CD14-positive monocyte (primary cell): ENCODE results near the gene ZC2HC1C. TPM values are rescaled to one million over a fixed set of nuclear protein-coding genes. Genes with fewer than 3 reads are reported as not detected.

Source experiments
- DNase-seq, 3 donors: peaks; one replicate each; pipeline ENCODE4 v3.0.0-alpha.2; 2011 to 2022
- H2AFZ ChIP-seq: 2 replicates; pipeline ENCODE4 v1.6.0; 2012; ENCODE audit warnings: mild to moderate bottlenecking, low read depth, low read length, inconsistent platforms; ENCODE audit not compliant: insufficient read depth, poor library complexity, severe bottlenecking
- H3K27ac ChIP-seq, 2 donors: 1 replicate in 1 of 2; 2 replicates in 1 of 2; pipeline ENCODE4 v1.5.1; 2012 to 2013; ENCODE audit warnings: low read length in 2 of 2, control low read depth in 1 of 2, inconsistent platforms in 1 of 2, low read depth in 1 of 2, mild to moderate bottlenecking in 1 of 2
- H3K27me3 ChIP-seq, 2 donors: one replicate each; pipeline versions ENCODE4 v1.6.0 to v1.6.1; 2011 to 2013; ENCODE audit warnings: low read length in 2 of 2; ENCODE audit not compliant: control insufficient read depth in 2 of 2, insufficient read depth in 2 of 2
- H3K36me3 ChIP-seq, 2 donors: replicated peaks in 1 of 2; 1 replicate in 1 of 2; 2 replicates in 1 of 2; pipeline versions ENCODE4 v1.5.1 to v1.6.1; 2012 to 2013; ENCODE audit warnings: low read length in 2 of 2, control low read depth in 1 of 2, inconsistent platforms in 1 of 2, mild to moderate bottlenecking in 1 of 2; ENCODE audit not compliant: insufficient read depth in 2 of 2, control insufficient read depth in 1 of 2
- H3K4me1 ChIP-seq, 2 donors: 1 replicate in 1 of 2; 2 replicates in 1 of 2; pipeline versions ENCODE4 v1.5.1 to v1.6.1; 2012 to 2013; ENCODE audit warnings: low read length in 2 of 2, control low read depth in 1 of 2, inconsistent platforms in 1 of 2, mild to moderate bottlenecking in 1 of 2, moderate library complexity in 1 of 2; ENCODE audit not compliant: insufficient read depth in 2 of 2, control insufficient read depth in 1 of 2
- H3K4me2 ChIP-seq: replicated peaks from 2 replicates; pipeline ENCODE3; 2012; ENCODE audit warnings: low read length, moderate library complexity, mild to moderate bottlenecking; ENCODE audit not compliant: poor library complexity, severe bottlenecking; ENCODE audit errors: extremely low read depth
- H3K4me3 ChIP-seq, 3 experiments: fragments of 200-600 bp in 1 of 3; sonication (generic) in 1 of 3; replicated peaks in 1 of 3; 1 replicate in 2 of 3; 2 replicates in 1 of 3; pipeline ENCODE4 v1.5.1; 2011 to 2013; ENCODE audit warnings: low read length in 3 of 3, mild to moderate bottlenecking in 3 of 3, control low read depth in 2 of 3, low read depth in 2 of 3, inconsistent platforms in 1 of 3, moderate library complexity in 1 of 3
- H3K79me2 ChIP-seq: 2 replicates; pipeline ENCODE4 v1.6.0; 2012; ENCODE audit warnings: mild to moderate bottlenecking, control low read depth, inconsistent platforms, low read length, moderate library complexity; ENCODE audit not compliant: insufficient read depth
- H3K9ac ChIP-seq: 2 replicates; pipeline ENCODE4 v1.6.0; 2017; ENCODE audit warnings: low read length, mild to moderate bottlenecking; ENCODE audit not compliant: insufficient read depth, poor library complexity, severe bottlenecking
- H3K9me3 ChIP-seq, 2 donors: replicated peaks in 1 of 2; 1 replicate in 1 of 2; 2 replicates in 1 of 2; pipeline versions ENCODE4 v1.5.1 to v1.6.1; 2012 to 2013; ENCODE audit warnings: low read length in 2 of 2, control low read depth in 1 of 2; ENCODE audit not compliant: control insufficient read depth in 1 of 2, insufficient read depth in 1 of 2
- H4K20me1 ChIP-seq: 2 replicates; pipeline ENCODE4 v1.6.0; 2012; ENCODE audit warnings: mild to moderate bottlenecking, low read length, control low read depth, moderate library complexity; ENCODE audit not compliant: insufficient read depth
- H3K27ac Mint-ChIP-seq, 7 donors: one replicate each; pipeline ENCODE4 v1.8.0; 2020; ENCODE audit warnings: mild to moderate bottlenecking in 7 of 7, mixed read lengths in 7 of 7, moderate library complexity in 6 of 7, inconsistent platforms in 2 of 7
- H3K27me3 Mint-ChIP-seq, 3 donors: one replicate each; pipeline ENCODE4 v1.8.0; 2021 to 2022; ENCODE audit warnings: low read depth in 3 of 3, mild to moderate bottlenecking in 3 of 3, mixed read lengths in 3 of 3, moderate library complexity in 3 of 3, inconsistent platforms in 1 of 3
- H3K36me3 Mint-ChIP-seq, 2 donors: one replicate each; pipeline ENCODE4 v1.8.0; 2020; ENCODE audit warnings: mixed read lengths in 2 of 2, inconsistent platforms in 1 of 2, mild to moderate bottlenecking in 1 of 2
- H3K4me1 Mint-ChIP-seq: one replicate; pipeline ENCODE4 v1.8.0; 2020; ENCODE audit warnings: mild to moderate bottlenecking, mixed read lengths
- H3K4me3 Mint-ChIP-seq, 2 donors: one replicate each; pipeline ENCODE4 v1.8.0; 2020; ENCODE audit warnings: mild to moderate bottlenecking in 2 of 2, mixed read lengths in 2 of 2, moderate library complexity in 1 of 2
- H3K9me3 Mint-ChIP-seq, 7 donors: one replicate each; pipeline ENCODE4 v1.8.0; 2020 to 2022; ENCODE audit warnings: mixed read lengths in 7 of 7, mild to moderate bottlenecking in 6 of 7, moderate library complexity in 6 of 7, inconsistent platforms in 2 of 7
- WGBS: methylation state at CpG from one replicate; pipeline ENCODE4 v1.1.5; 2013; ENCODE audit warnings: missing lambda C conversion rate; ENCODE audit not compliant: insufficient coverage; 5-methylcytosine and 5-hydroxymethylcytosine counted together
- intact Hi-C, 2 donors: fragments of 100-400 bp; cut with micrococcal nuclease; formaldehyde crosslinking; loops; one replicate each; pipeline versions ENCODE4 v1.15.0 to v1.15.1; 2023
- polyA plus RNA-seq, 3 donors: library from polyadenylated mRNA; depleted of rRNA in 1 of 3; unstranded in 2 of 3; stranded (reverse) in 1 of 3; fragments of 300-500 nt in 2 of 3; fragments of >200 nt in 1 of 3; fragmentation: Illumina TruSeq in 2 of 3; gene quantifications; 1 replicate in 2 of 3; 2 replicates in 1 of 3; pipeline ENCODE4 v1.2.3, GENCODE V29; 2012 to 2021
- TF ChIP-seq, protein P1 (sequence below): fragments of 200-600 bp; IDR thresholded peaks from one replicate; pipeline ENCODE4 v1.8.0; 2022; ENCODE audit warnings: antibody characterized with exemption, mild to moderate bottlenecking

The ZC2HC1C gene
- polyA plus RNA-seq, 3 donors = 0.08 TPM; not detected in 2

DNA sequence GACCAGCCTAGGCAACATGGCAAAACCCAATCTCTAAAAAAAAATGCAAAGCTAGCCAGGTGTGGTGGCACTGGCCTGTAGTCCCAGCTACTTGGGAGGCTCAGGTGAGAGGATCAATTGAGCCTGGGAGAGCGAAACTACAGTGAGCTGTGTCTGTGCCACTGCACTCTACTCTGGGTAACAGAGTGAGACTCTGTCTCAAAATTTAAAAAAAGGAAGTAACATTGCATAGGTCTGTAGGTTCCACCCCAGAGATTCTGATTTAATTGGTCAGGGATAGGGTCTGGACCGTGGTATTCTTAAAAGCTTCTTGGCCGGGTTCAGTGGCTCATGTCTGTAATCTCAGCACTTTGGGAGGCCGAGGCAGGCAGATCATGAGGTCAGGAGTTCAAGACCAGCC, 26.2 kb downstream of the ZC2HC1C start:
- 84% methylated on average over 2 of the region's 4 CpGs for WGBS
- Histone ChIP-seq H3K4me3 (no peak overlapping the region), H4K20me1 (no peaks in the 10 kb centered on the region), H3K27me3 (no peaks in the 10 kb centered on the region), H3K36me3 (peaks cover 88 to 98% of the 10 kb centered on the region in 2 donors), H3K9ac (no peak overlapping the region), H3K9me3 (no peaks in the 10 kb centered on the region), H3K4me2 (no peak overlapping the region), H2AFZ (no peak overlapping the region), H3K27ac (no peak overlapping the region), H3K4me1 (no peaks in the 10 kb centered on the region), H3K79me2 (no peaks in the 10 kb centered on the region)
- Mint-ChIP-seq H3K27me3 (no peaks in the 10 kb centered on the region), H3K36me3 (peaks cover 82 to 98% of the 10 kb centered on the region in 2 donors), H3K9me3 (no peaks in the 10 kb centered on the region), H3K4me1 (no peaks in the 10 kb centered on the region), H3K27ac (peak overlapping the region in 3 of 7 donors; percentile 3 to 51 (median 3)), H3K4me3 (no peak overlapping the region)
- TF ChIP-seq, protein P1, sequence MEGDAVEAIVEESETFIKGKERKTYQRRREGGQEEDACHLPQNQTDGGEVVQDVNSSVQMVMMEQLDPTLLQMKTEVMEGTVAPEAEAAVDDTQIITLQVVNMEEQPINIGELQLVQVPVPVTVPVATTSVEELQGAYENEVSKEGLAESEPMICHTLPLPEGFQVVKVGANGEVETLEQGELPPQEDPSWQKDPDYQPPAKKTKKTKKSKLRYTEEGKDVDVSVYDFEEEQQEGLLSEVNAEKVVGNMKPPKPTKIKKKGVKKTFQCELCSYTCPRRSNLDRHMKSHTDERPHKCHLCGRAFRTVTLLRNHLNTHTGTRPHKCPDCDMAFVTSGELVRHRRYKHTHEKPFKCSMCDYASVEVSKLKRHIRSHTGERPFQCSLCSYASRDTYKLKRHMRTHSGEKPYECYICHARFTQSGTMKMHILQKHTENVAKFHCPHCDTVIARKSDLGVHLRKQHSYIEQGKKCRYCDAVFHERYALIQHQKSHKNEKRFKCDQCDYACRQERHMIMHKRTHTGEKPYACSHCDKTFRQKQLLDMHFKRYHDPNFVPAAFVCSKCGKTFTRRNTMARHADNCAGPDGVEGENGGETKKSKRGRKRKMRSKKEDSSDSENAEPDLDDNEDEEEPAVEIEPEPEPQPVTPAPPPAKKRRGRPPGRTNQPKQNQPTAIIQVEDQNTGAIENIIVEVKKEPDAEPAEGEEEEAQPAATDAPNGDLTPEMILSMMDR = no peak
- intact Hi-C loops = no loop called here
- DNase-seq = no peak

DNA sequence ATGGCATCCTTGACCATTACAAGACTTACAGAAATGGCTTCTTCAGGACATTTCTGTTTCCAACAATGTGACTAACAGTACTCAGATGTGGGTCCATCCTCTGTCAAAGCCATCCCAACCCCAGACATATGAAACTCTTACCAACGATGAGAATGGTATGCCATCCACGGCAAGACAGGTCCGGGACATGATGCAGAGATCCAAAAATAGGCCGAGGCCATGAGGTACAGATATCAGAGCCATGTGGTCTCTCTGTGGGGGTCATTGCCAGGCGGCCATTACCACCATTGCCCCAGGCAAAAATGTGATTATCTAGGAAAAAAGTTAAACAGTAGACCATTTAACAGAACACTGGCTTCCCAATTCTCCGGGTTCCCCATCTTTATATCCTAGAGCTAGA, 27.5 kb downstream of the ZC2HC1C start:
- no peaks in the 10 kb centered on the region for H3K9me3 Mint-ChIP-seq
- peaks cover 84 to 97% of the 10 kb centered on the region in 2 donors for H3K36me3 Mint-ChIP-seq
- no peak overlapping the region for H3K4me3 Mint-ChIP-seq
- no peaks in the 10 kb centered on the region for H3K4me1 Mint-ChIP-seq
- H3K4me2 ChIP-seq = no peak overlapping the region
- no peaks in the 10 kb centered on the region for H3K27me3 ChIP-seq
- no peaks in the 10 kb centered on the region for H3K27me3 Mint-ChIP-seq
- no peak for DNase-seq
- peaks cover 91 to 98% of the 10 kb centered on the region in 2 donors for H3K36me3 ChIP-seq
- 98% methylated on average over 5 of the region's 6 CpGs for WGBS
- no peak overlapping the region for H3K9ac ChIP-seq
- intact Hi-C loops = no loop called here
- no peaks in the 10 kb centered on the region for H3K4me1 ChIP-seq
- TF ChIP-seq, protein P1 = no peak
- no peak overlapping the region for H2AFZ ChIP-seq
- H3K9me3 ChIP-seq = no peaks in the 10 kb centered on the region
- H3K4me3 ChIP-seq = no peak overlapping the region
- H3K27ac Mint-ChIP-seq = no peak overlapping the region
- H3K27ac ChIP-seq = no peak overlapping the region
- no peaks in the 10 kb centered on the region for H4K20me1 ChIP-seq
- no peaks in the 10 kb centered on the region for H3K79me2 ChIP-seq
